22Rv1 (cell line): ENCODE data around the gene LSM14A.

Experiments used
- CTCF ChIP-seq: fragments of 450-650 bp; IDR thresholded peaks from 2 replicates; pipeline ENCODE4 v1.5.1; 2017; ENCODE audit warnings: mild to moderate bottlenecking
- ZFX ChIP-seq: fragments of 450-650 bp; IDR thresholded peaks from 2 replicates; pipeline ENCODE4 v1.6.1; 2017; ENCODE audit warnings: antibody characterized with exemption, borderline replicate concordance

- no peak for TF ChIP-seq CTCF
- TF ChIP-seq ZFX = no peak
Measured at GRCh38 chr19:34273121-34273520, 100.8 kb downstream of the LSM14A start.
